ENCODE measurements around the gene EN2. TPM values are rescaled to one million over a fixed set of nuclear protein-coding genes. Genes with fewer than 3 reads are reported as not detected.

The EN2 gene
- 0.47 to 1.3 TPM (median 0.99 TPM) in 5 replicates for total RNA-seq (2022; extraction: Qiagen RNA extraction; ENCODE audit: low read depth)

GRCh38 chr7:155458111-155458877 lies at the start of gene EN2:
TSS of gene EN2 (plus strand) at chr7:155458129. CDS start at chr7:155458378, 249 bp downstream.

Other genes starting within 250 kb of the EN2 start
- gene INSIG1, start 160.3 kb upstream of the EN2 start, total RNA-seq (2022; extraction: Qiagen RNA extraction; ENCODE audit: low read depth) = 19.0 to 24.0 TPM (median 20.8 TPM) in 5 replicates
- gene CNPY1, start 88.4 kb downstream of the EN2 start, total RNA-seq (2022; extraction: Qiagen RNA extraction; ENCODE audit: low read depth) = not detected in 5 replicates
- gene RBM33, start 186.5 kb downstream of the EN2 start, total RNA-seq (2022; extraction: Qiagen RNA extraction; ENCODE audit: low read depth) = 21.4 to 32.5 TPM (median 29.2 TPM) in 5 replicates

Data from A549 treated with DMSO at 1 μM for 4 hours (cell line).